ENCODE measurements around the gene PCNX4. TPM values are rescaled to one million over a fixed set of nuclear protein-coding genes. Genes with fewer than 3 reads are reported as not detected.
"Not testable (repeated sequence)": the region's sequence is repeated elsewhere in the genome, so short reads cannot be mapped to it uniquely, and the experiment has no call there.

The PCNX4 gene
- 10 to 100 TPM; 35.4 to 36.6 TPM for total RNA-seq

- peak; percentile 94 for ATAC-seq
- Mint-ChIP-seq H3K27me3 (ENCODE audit: low read depth) (no peaks in the 10 kb centered on the region), H3K27ac (peak within 1 kb of the TSS; percentile 96), H3K4me1 (ENCODE audit: low read depth) (peaks cover 35% of the 10 kb centered on the region), H3K4me3 (peak within 1 kb of the TSS; percentile 94), H3K9me3 (ENCODE audit: insufficient read depth) (no peaks in the 10 kb centered on the region), H3K36me3 (ENCODE audit: low read depth) (peaks cover 24% of the 10 kb centered on the region)
- CTCF ChIA-PET, result interaction anchor here (0.5 to 4.8 kb wide), 6 partner anchors 74 to 165 kb away, joined by 3 to 38 read pairs (median 4); partner anchors contain the start of gene DHRS7
- POLR2A ChIA-PET, result interaction anchor here (0.6 to 2.4 kb wide), 7 partner anchors 9 to 157 kb away, joined by 3 to 24 read pairs (median 4); partner anchors contain the start of genes DHRS7 and PPM1A
- peak; percentile 96 for DNase-seq
Measured at GRCh38 chr14:60091550-60092525, at the start of gene PCNX4. Gene PCNX4 (plus strand): TSS chr14:60091923. CDS start chr14:60107639, 15,716 bp downstream.

- Mint-ChIP-seq H3K9me3 (ENCODE audit: insufficient read depth) (peaks cover 13% of the 10 kb centered on the region), H3K4me1 (ENCODE audit: low read depth) (peaks cover 17% of the 10 kb centered on the region)
- CTCF ChIA-PET, result interaction anchor here (2.0 kb wide), 1 partner anchor 136 kb away, joined by 5 read pairs; no protein-coding TSS in a partner anchor
- DNase-seq; ATAC-seq; H3K36me3 Mint-ChIP-seq (ENCODE audit: low read depth); H3K27me3 Mint-ChIP-seq (ENCODE audit: low read depth); H3K4me3 Mint-ChIP-seq; POLR2A ChIA-PET; H3K27ac Mint-ChIP-seq: not testable (repeated sequence)
Measured at GRCh38 chr14:60047976-60048375, 43.7 kb upstream of the PCNX4 start.

- peak; percentile 51 for ATAC-seq
- ChIA-PET CTCF (interaction anchor here (1.9 kb wide), 1 partner anchor 132 kb away, joined by 5 read pairs; no protein-coding TSS in a partner anchor), POLR2A (no interaction called here)
- Mint-ChIP-seq H3K27ac (peak overlapping the region; percentile 50), H3K9me3 (ENCODE audit: insufficient read depth) (no peaks in the 10 kb centered on the region), H3K27me3 (ENCODE audit: low read depth) (no peaks in the 10 kb centered on the region), H3K36me3 (ENCODE audit: low read depth) (no peaks in the 10 kb centered on the region), H3K4me1 (ENCODE audit: low read depth) (peaks cover 17% of the 10 kb centered on the region), H3K4me3 (no peak overlapping the region)
- DNase-seq, result peak; percentile 23
Measured at GRCh38 chr14:60051721-60052221, 40.0 kb upstream of the PCNX4 start.

GRCh38 chr14:60058087-60058486 is 33.6 kb upstream of the PCNX4 start:
- DNase-seq (no peak), ATAC-seq (no peak)
- Mint-ChIP-seq H3K9me3 (ENCODE audit: insufficient read depth) (no peaks in the 10 kb centered on the region), H3K4me1 (ENCODE audit: low read depth) (no peaks in the 10 kb centered on the region), H3K36me3 (ENCODE audit: low read depth) (no peaks in the 10 kb centered on the region), H3K4me3 (no peak overlapping the region), H3K27ac (no peak overlapping the region), H3K27me3 (ENCODE audit: low read depth) (peaks cover 7% of the 10 kb centered on the region)
- CTCF ChIA-PET, result no interaction called here
- POLR2A ChIA-PET, result no interaction called here

GRCh38 chr14:60061371-60061770 is 30.4 kb upstream of the PCNX4 start:
- CTCF ChIA-PET, result interaction anchor here (1.2 to 2.1 kb wide), 2 partner anchors 104 to 123 kb away, joined by 4 to 18 read pairs; partner anchors contain the start of gene DHRS7

GRCh38 chr14:60064491-60065072 is 27.1 kb upstream of the PCNX4 start:
- CTCF ChIA-PET, result interaction anchor here (0.7 to 4.9 kb wide), 9 partner anchors 12 to 492 kb away, joined by 3 to 81 read pairs (median 5); partner anchors contain the start of gene DHRS7
- H3K4me3 Mint-ChIP-seq, result no peak overlapping the region
- H3K27me3 Mint-ChIP-seq (ENCODE audit: low read depth), result peaks cover 7% of the 10 kb centered on the region

More at GRCh38 chr14:60061371-60061770, 30.4 kb upstream of the PCNX4 start:
- Mint-ChIP-seq H3K4me3 (no peak overlapping the region), H3K27me3 (ENCODE audit: low read depth) (peaks cover 7% of the 10 kb centered on the region), H3K36me3 (ENCODE audit: low read depth) (no peaks in the 10 kb centered on the region), H3K27ac (no peak overlapping the region), H3K4me1 (ENCODE audit: low read depth) (no peaks in the 10 kb centered on the region), H3K9me3 (ENCODE audit: insufficient read depth) (no peaks in the 10 kb centered on the region)
- ATAC-seq (no peak), DNase-seq (no peak)
- POLR2A ChIA-PET, result no interaction called here

GRCh38 chr14:60067882-60068281 is 23.8 kb upstream of the PCNX4 start:
- no peak overlapping the region for H3K27ac Mint-ChIP-seq
- ChIA-PET CTCF (interaction anchor here (1.1 to 4.9 kb wide), 3 partner anchors 97 to 115 kb away, joined by 3 to 81 read pairs (median 12); partner anchors contain the start of gene DHRS7), POLR2A (interaction anchor here (0.6 kb wide), 1 partner anchor 263 kb away, joined by 3 read pairs; no protein-coding TSS in a partner anchor)
- ATAC-seq (no peak), DNase-seq (no peak)
- no peaks in the 10 kb centered on the region for H3K9me3 Mint-ChIP-seq (ENCODE audit: insufficient read depth)
- no peaks in the 10 kb centered on the region for H3K27me3 Mint-ChIP-seq (ENCODE audit: low read depth)
- no peaks in the 10 kb centered on the region for H3K36me3 Mint-ChIP-seq (ENCODE audit: low read depth)
- H3K4me3 Mint-ChIP-seq, result no peak overlapping the region
- no peaks in the 10 kb centered on the region for H3K4me1 Mint-ChIP-seq (ENCODE audit: low read depth)

More at GRCh38 chr14:60064491-60065072, 27.1 kb upstream of the PCNX4 start:
- DNase-seq, result no peak
- POLR2A ChIA-PET, result no interaction called here
- Mint-ChIP-seq H3K4me1 (ENCODE audit: low read depth) (no peaks in the 10 kb centered on the region), H3K9me3 (ENCODE audit: insufficient read depth) (no peaks in the 10 kb centered on the region), H3K27ac (no peak overlapping the region), H3K36me3 (ENCODE audit: low read depth) (no peaks in the 10 kb centered on the region)
- ATAC-seq, result peak; percentile 55

GRCh38 chr14:60079723-60080122 is 12.0 kb upstream of the PCNX4 start:
- no peak overlapping the region for H3K4me3 Mint-ChIP-seq
- ATAC-seq (no peak), DNase-seq (no peak)
- no peaks in the 10 kb centered on the region for H3K36me3 Mint-ChIP-seq (ENCODE audit: low read depth)
- POLR2A ChIA-PET, result no interaction called here
- H3K9me3 Mint-ChIP-seq (ENCODE audit: insufficient read depth), result no peaks in the 10 kb centered on the region
- H3K27ac Mint-ChIP-seq, result no peak overlapping the region
- CTCF ChIA-PET, result interaction anchor here (0.7 to 1.9 kb wide), 4 partner anchors 11 to 245 kb away, joined by 3 to 5 read pairs (median 4); partner anchors contain the start of gene DHRS7
- H3K4me1 Mint-ChIP-seq (ENCODE audit: low read depth), result no peaks in the 10 kb centered on the region
- H3K27me3 Mint-ChIP-seq (ENCODE audit: low read depth), result peaks cover 5% of the 10 kb centered on the region

GRCh38 chr14:60085085-60085484 is 6.6 kb upstream of the PCNX4 start:
- no peaks in the 10 kb centered on the region for H3K9me3 Mint-ChIP-seq (ENCODE audit: insufficient read depth)
- no peak overlapping the region for H3K27ac Mint-ChIP-seq
- POLR2A ChIA-PET, result no interaction called here
- no peak for DNase-seq
- peaks cover 4% of the 10 kb centered on the region for H3K27me3 Mint-ChIP-seq (ENCODE audit: low read depth)
- H3K4me1 Mint-ChIP-seq (ENCODE audit: low read depth), result no peaks in the 10 kb centered on the region
- no peak for ATAC-seq
- H3K36me3 Mint-ChIP-seq (ENCODE audit: low read depth), result no peaks in the 10 kb centered on the region
- no peak overlapping the region for H3K4me3 Mint-ChIP-seq
- CTCF ChIA-PET, result interaction anchor here (1.8 kb wide), 1 partner anchor 81 kb away, joined by 5 read pairs; no protein-coding TSS in a partner anchor

GRCh38 chr14:60085693-60086092 is 6.0 kb upstream of the PCNX4 start:
- no peak for DNase-seq
- Mint-ChIP-seq H3K27ac (no peak overlapping the region), H3K9me3 (ENCODE audit: insufficient read depth) (no peaks in the 10 kb centered on the region), H3K36me3 (ENCODE audit: low read depth) (no peaks in the 10 kb centered on the region), H3K4me3 (no peak overlapping the region), H3K27me3 (ENCODE audit: low read depth) (peaks cover 4% of the 10 kb centered on the region), H3K4me1 (ENCODE audit: low read depth) (peaks cover 6% of the 10 kb centered on the region)
- POLR2A ChIA-PET, result no interaction called here
- CTCF ChIA-PET, result interaction anchor here (1.8 kb wide), 1 partner anchor 80 kb away, joined by 5 read pairs; no protein-coding TSS in a partner anchor
- no peak for ATAC-seq

GRCh38 chr14:60087668-60088067 is 4.1 kb upstream of the PCNX4 start:
- ChIA-PET POLR2A (no interaction called here), CTCF (interaction anchor here (1.5 kb wide), 1 partner anchor 123 kb away, joined by 5 read pairs; no protein-coding TSS in a partner anchor)
- ATAC-seq (no peak), DNase-seq (no peak)
- Mint-ChIP-seq H3K4me1 (ENCODE audit: low read depth) (peaks cover 9% of the 10 kb centered on the region), H3K4me3 (no peak overlapping the region), H3K27ac (no peak overlapping the region), H3K27me3 (ENCODE audit: low read depth) (peaks cover 4% of the 10 kb centered on the region), H3K36me3 (ENCODE audit: low read depth) (peaks cover 2% of the 10 kb centered on the region), H3K9me3 (ENCODE audit: insufficient read depth) (no peaks in the 10 kb centered on the region)
